ENCODE data around the gene TAF4.

DNA sequence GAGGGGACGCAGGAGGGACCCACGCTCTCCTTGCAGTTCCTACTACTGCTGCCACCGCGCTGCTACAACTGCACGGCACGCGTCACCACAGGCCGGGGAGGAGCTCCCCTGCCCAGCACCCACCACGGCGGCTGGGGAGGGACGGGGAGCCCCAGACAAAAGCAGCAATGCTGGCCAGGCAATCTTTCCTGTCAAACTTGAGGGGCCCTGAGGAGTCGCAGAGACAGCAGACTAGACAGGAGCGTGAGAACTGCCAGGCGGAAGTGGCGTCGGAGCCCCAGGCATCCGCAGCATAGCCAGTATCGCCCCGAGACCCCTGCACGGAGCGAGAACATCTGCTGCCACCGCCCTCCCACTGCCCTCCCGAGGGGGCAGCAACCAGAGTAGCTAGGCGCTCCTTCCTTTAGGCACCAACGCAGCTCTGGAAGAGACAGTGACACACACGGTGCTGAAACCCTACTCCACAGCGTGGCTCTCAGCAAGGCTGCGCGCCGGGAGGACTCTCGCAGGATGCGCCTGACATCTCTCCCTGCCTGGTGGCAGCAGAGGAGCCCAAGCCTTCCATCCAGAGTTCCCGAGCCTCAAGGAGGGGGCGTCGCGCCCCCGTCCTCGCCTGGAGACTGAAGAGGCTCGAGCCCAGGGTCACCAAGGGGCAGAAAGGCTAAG is 2.2 kb downstream of the TAF4 start:
- TF ChIP-seq EZH2 (optimal IDR thresholded peaks at IDR 0.05; ENCODE audit: low read depth, low read length), result no peak
- no peak for TF ChIP-seq CTCF (IDR thresholded peaks at IDR 0.05; ENCODE audit: low read length)
